Right forelimb (tissue), 1 donor: ENCODE data around the gene WDR5B.

Source experiments
- DNase-seq: peaks from one replicate; pipeline ENCODE4 v3.0.0-alpha.2; 2018

The WDR5B gene

GRCh38 chr3:122365073-122365472 lies 50.8 kb downstream of the WDR5B start:
- DNase-seq: no peak

GRCh38 chr3:122364490-122364889 lies 51.4 kb downstream of the WDR5B start:
- no peak for DNase-seq
